IMR-90 (cell line): ENCODE measurements around the gene STOML2.

ENCODE experiments used
- BHLHE40 ChIP-seq: fragments of 150-350 bp; IDR thresholded peaks from 2 replicates; pipeline ENCODE4 v1.6.1; 2016; ENCODE audit warnings: mild to moderate bottlenecking, low read depth, low read length
- CEBPB ChIP-seq: IDR thresholded peaks from 2 replicates; pipeline ENCODE4 v1.6.1; 2012; ENCODE audit warnings: low read depth, low read length, improper control_type of control experiment
- MAZ ChIP-seq: IDR thresholded peaks from 2 replicates; pipeline ENCODE4 v1.6.1; 2012; ENCODE audit warnings: low read depth, mild to moderate bottlenecking, low read length, improper control_type of control experiment, moderate library complexity, borderline replicate concordance
- MXI1 ChIP-seq: IDR thresholded peaks from 2 replicates; pipeline ENCODE4 v1.6.1; 2012; ENCODE audit warnings: low read depth, mild to moderate bottlenecking, low read length, moderate library complexity, borderline replicate concordance
- NFE2L2 ChIP-seq: fragments of 150-350 bp; IDR thresholded peaks from 2 replicates; pipeline ENCODE4 v1.6.1; 2016; ENCODE audit warnings: low read depth, mild to moderate bottlenecking, low read length
- POLR2A ChIP-seq: IDR thresholded peaks from 2 replicates; pipeline ENCODE4 v1.6.1; 2012; ENCODE audit warnings: mild to moderate bottlenecking, low read depth, low read length
- RAD21 ChIP-seq: IDR thresholded peaks from 2 replicates; pipeline ENCODE4 v1.6.1; 2012; ENCODE audit warnings: low read length, improper control_type of control experiment
- RFX5 ChIP-seq: IDR thresholded peaks from 2 replicates; pipeline ENCODE4 v1.8.0; 2012; ENCODE audit warnings: low read depth, mild to moderate bottlenecking, low read length, moderate library complexity
- SMC3 ChIP-seq: fragments of 150-350 bp; IDR thresholded peaks from 2 replicates; pipeline ENCODE4 v1.6.1; 2016; ENCODE audit warnings: low read depth, mild to moderate bottlenecking, antibody characterized with exemption, low read length, moderate library complexity
- TF ChIP-seq, protein P1 (sequence below): conservative IDR thresholded peaks from 2 replicates; pipeline ENCODE4 v1.5.1; 2012; ENCODE audit warnings: mild to moderate bottlenecking, low read depth, low read length, improper control_type of control experiment
- TF ChIP-seq, protein P2 (sequence below): fragments of 150-350 bp; IDR thresholded peaks from 2 replicates; pipeline ENCODE4 v1.6.1; 2017; ENCODE audit warnings: mild to moderate bottlenecking, antibody characterized with exemption, low read length, low read depth

DNA sequence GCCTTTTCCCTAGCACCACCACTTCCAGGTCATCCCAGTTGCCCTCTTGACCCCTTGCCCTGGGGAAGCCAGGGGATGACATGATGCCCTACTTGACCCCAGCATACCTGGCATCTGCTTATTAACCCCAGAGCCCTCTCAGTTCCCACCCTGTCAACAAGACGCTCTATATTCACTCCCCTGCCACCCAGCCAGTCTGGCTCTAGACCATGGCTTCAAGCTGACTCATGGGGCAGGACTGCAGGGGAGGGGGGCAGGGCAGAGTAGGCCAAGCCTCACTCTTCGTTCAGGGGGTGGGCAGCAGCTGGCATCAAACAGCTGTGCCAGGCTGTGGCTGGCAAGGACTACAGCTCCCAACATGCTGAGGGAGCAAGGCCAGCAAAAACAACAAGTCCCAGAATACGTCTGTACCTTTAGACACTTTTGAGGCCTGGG, 7.4 kb upstream of the STOML2 start:
- TF ChIP-seq, protein P1, sequence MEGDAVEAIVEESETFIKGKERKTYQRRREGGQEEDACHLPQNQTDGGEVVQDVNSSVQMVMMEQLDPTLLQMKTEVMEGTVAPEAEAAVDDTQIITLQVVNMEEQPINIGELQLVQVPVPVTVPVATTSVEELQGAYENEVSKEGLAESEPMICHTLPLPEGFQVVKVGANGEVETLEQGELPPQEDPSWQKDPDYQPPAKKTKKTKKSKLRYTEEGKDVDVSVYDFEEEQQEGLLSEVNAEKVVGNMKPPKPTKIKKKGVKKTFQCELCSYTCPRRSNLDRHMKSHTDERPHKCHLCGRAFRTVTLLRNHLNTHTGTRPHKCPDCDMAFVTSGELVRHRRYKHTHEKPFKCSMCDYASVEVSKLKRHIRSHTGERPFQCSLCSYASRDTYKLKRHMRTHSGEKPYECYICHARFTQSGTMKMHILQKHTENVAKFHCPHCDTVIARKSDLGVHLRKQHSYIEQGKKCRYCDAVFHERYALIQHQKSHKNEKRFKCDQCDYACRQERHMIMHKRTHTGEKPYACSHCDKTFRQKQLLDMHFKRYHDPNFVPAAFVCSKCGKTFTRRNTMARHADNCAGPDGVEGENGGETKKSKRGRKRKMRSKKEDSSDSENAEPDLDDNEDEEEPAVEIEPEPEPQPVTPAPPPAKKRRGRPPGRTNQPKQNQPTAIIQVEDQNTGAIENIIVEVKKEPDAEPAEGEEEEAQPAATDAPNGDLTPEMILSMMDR, result no peak
- TF ChIP-seq BHLHE40 (no peak), SMC3 (no peak), MAZ (peak; percentile 29; the same call in 1 of the 2 replicates), POLR2A (no peak), NFE2L2 (no peak), RAD21 (no peak), MXI1 (no peak), CEBPB (no peak), RFX5 (no peak)
- TF ChIP-seq, protein P2, sequence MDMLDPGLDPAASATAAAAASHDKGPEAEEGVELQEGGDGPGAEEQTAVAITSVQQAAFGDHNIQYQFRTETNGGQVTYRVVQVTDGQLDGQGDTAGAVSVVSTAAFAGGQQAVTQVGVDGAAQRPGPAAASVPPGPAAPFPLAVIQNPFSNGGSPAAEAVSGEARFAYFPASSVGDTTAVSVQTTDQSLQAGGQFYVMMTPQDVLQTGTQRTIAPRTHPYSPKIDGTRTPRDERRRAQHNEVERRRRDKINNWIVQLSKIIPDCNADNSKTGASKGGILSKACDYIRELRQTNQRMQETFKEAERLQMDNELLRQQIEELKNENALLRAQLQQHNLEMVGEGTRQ, result no peak
